SK-N-SH (cell line): Measurements from ENCODE around the gene ZHX3. TPM values are rescaled to one million over a fixed set of nuclear protein-coding genes. Genes with fewer than 3 reads are reported as not detected.

Source experiments
- CTCF ChIA-PET: fragments of 300-600, 350-600 bp; formaldehyde crosslinking; extraction: SDS; loops from one replicate; lab custom pipeline; 2021; lab: Yijun Ruan, JAX
- POLR2A ChIA-PET: fragments of 350-600 bp; sonication (Branson Sonifier 250); formaldehyde crosslinking; extraction: SDS; loops from one replicate; lab custom pipeline; 2020; ENCODE audit warnings: antibody characterized with exemption, inconsistent platforms; lab: Yijun Ruan, JAX
- DNase-seq: peaks from one replicate; pipeline ENCODE4 v3.0.0; 2012
- H2AFZ ChIP-seq: fragments of 200-600 bp; sonication (generic); 2 replicates; pipeline ENCODE4 v1.8.1; 2016; ENCODE audit warnings: antibody characterized with exemption, mild to moderate bottlenecking, low read depth
- H3F3A ChIP-seq: fragments of 200-600 bp; sonication (generic); replicated peaks from 2 replicates; pipeline ENCODE3; 2016; ENCODE audit warnings: antibody characterized with exemption, mild to moderate bottlenecking; ENCODE audit not compliant: insufficient read depth
- H3K27ac ChIP-seq, 2 experiments: fragments of 200-500 bp in 1 of 2; fragments of 200-600 bp in 1 of 2; sonication (Bioruptor generic) in 1 of 2; sonication (generic), shearing (Covaris generic) in 1 of 2; 2 replicates each; pipeline versions ENCODE4 v1.5.1 to v1.6.1; 2014 to 2016; ENCODE audit warnings: low read depth in 2 of 2, inconsistent platforms in 1 of 2, low read length in 1 of 2, mild to moderate bottlenecking in 1 of 2, mixed read lengths in 1 of 2
- H3K27me3 ChIP-seq: fragments of 200-600 bp; sonication (generic), shearing (Covaris generic); 2 replicates; pipeline ENCODE4 v1.6.1; 2016; ENCODE audit warnings: mixed run types; ENCODE audit not compliant: insufficient read depth
- H3K36me3 ChIP-seq, 2 experiments: fragments of 200-500 bp in 1 of 2; fragments of 200-600 bp in 1 of 2; sonication (Bioruptor generic) in 1 of 2; sonication (generic) in 1 of 2; replicated peaks in 1 of 2; 2 replicates each; pipeline versions ENCODE3 to v1.5.1; 2014 to 2016; ENCODE audit warnings: low read length in 1 of 2, mild to moderate bottlenecking in 1 of 2; ENCODE audit not compliant: insufficient read depth in 2 of 2, control insufficient read depth in 1 of 2
- H3K4me1 ChIP-seq, 2 experiments: fragments of 200-500 bp in 1 of 2; fragments of 200-600 bp in 1 of 2; sonication (Bioruptor generic) in 1 of 2; sonication (generic), shearing (Covaris generic) in 1 of 2; 2 replicates each; pipeline versions ENCODE4 v1.5.1 to v1.6.1; 2014 to 2016; ENCODE audit warnings: low read depth in 1 of 2, low read length in 1 of 2, mixed run types in 1 of 2; ENCODE audit not compliant: insufficient read depth in 2 of 2, control insufficient read depth in 1 of 2
- H3K4me2 ChIP-seq: fragments of 200-600 bp; sonication (generic), shearing (Covaris generic); 2 replicates; pipeline ENCODE4 v1.6.1; 2017; ENCODE audit warnings: mixed run types
- H3K4me3 ChIP-seq, 2 experiments: fragments of 200-500 bp in 1 of 2; fragments of 200-600 bp in 1 of 2; sonication (Bioruptor generic) in 1 of 2; sonication (generic), shearing (Covaris generic) in 1 of 2; 2 replicates each; pipeline versions ENCODE4 v1.5.1 to v1.8.1; 2014 to 2016; ENCODE audit warnings: low read depth in 2 of 2, inconsistent platforms in 1 of 2, low read length in 1 of 2, mild to moderate bottlenecking in 1 of 2, mixed read lengths in 1 of 2, moderate library complexity in 1 of 2
- H3K79me2 ChIP-seq: fragments of 200-600 bp; sonication (generic); 2 replicates; pipeline ENCODE4 v1.8.1; 2017; ENCODE audit warnings: mild to moderate bottlenecking; ENCODE audit not compliant: insufficient read depth
- H3K9ac ChIP-seq: fragments of 200-600 bp; sonication (generic); 2 replicates; pipeline ENCODE4 v1.6.1; 2017; ENCODE audit warnings: mixed run types
- H3K9me2 ChIP-seq: fragments of 200-600 bp; sonication (generic); 2 replicates; pipeline ENCODE4 v1.6.1; 2017; ENCODE audit warnings: mixed run types
- H3K9me3 ChIP-seq: fragments of 200-600 bp; sonication (generic); 2 replicates; pipeline ENCODE4 v1.6.1; 2017; ENCODE audit warnings: mixed run types, mild to moderate bottlenecking, moderate library complexity
- H4K20me1 ChIP-seq: fragments of 200-600 bp; sonication (generic); 2 replicates; pipeline ENCODE4 v1.6.1; 2017; ENCODE audit warnings: mild to moderate bottlenecking, mixed run types; ENCODE audit not compliant: insufficient read depth
- EZH2phosphoT487 ChIP-seq: fragments of 200-600 bp; sonication (generic); IDR thresholded peaks from 2 replicates; pipeline ENCODE4 v1.6.1; 2017; ENCODE audit warnings: low read depth, mixed run types, mild to moderate bottlenecking, antibody characterized with exemption, moderate library complexity, borderline replicate concordance
- GATA2 ChIP-seq: sonication (generic); formaldehyde crosslinking; IDR thresholded peaks from 2 replicates; pipeline ENCODE4 v1.5.0; 2020; ENCODE audit warnings: mild to moderate bottlenecking, missing genetic modification reagents
- MXI1 ChIP-seq: IDR thresholded peaks from 2 replicates; pipeline ENCODE4 v1.6.1; 2012; ENCODE audit warnings: mild to moderate bottlenecking, low read depth, low read length, improper control_type of control experiment
- PBX3 ChIP-seq: IDR thresholded peaks from 2 replicates; pipeline ENCODE4; 2012
- POLR2AphosphoS5 ChIP-seq: IDR thresholded peaks from 2 replicates; pipeline ENCODE4 v1.6.1; 2012; ENCODE audit warnings: low read depth, low read length
- SMC3 ChIP-seq: IDR thresholded peaks from 2 replicates; pipeline ENCODE4 v1.6.1; 2012; ENCODE audit warnings: low read depth, low read length, improper control_type of control experiment
- ZBTB33 ChIP-seq: IDR thresholded peaks from 2 replicates; pipeline ENCODE4 v1.4.0; 2012; ENCODE audit warnings: low read depth, borderline replicate concordance
- WGBS: methylation state at CpG from one replicate; pipeline ENCODE4 v1.1.6; 2017; ENCODE audit warnings: low lambda C conversion rate; 5-methylcytosine and 5-hydroxymethylcytosine counted together
- polyA plus RNA-seq, 3 experiments: library from polyadenylated mRNA; depleted of rRNA; stranded (reverse); fragments of >200 nt; gene quantifications; 2 replicates each; pipeline ENCODE4 v1.2.3, GENCODE V29; 2012

Gene ZHX3
- polyA plus RNA-seq, 1 of the 3 experiments (the other 2 are of a cell fraction) = 6.0 TPM

GRCh38 chr20:41169162-41169690, 148.3 kb downstream of the ZHX3 start:
- H3K4me1 ChIP-seq = no peaks in the 10 kb centered on the region
- H3K36me3 ChIP-seq = peaks cover 45 to 92% of the 10 kb centered on the region in 2 experiments

GRCh38 chr20:41168281-41169161, 149.0 kb downstream of the ZHX3 start:
- Histone ChIP-seq H3K79me2 (no peaks in the 10 kb centered on the region), H2AFZ (no peak overlapping the region), H3K27me3 (no peaks in the 10 kb centered on the region), H3K4me1 (no peaks in the 10 kb centered on the region), H3K36me3 (peaks cover 43 to 92% of the 10 kb centered on the region in 2 experiments)
- TF ChIP-seq EZH2phosphoT487 (no peak), SMC3 (no peak), GATA2 (CRISPR knock-in tag) (no peak)
- TF ChIP-seq, all 33 proteins: peak for 0
- Histone ChIP-seq H3K4me2 (no peak overlapping the region), H3K27ac (no peak overlapping the region), H3K9me2 (no peaks in the 10 kb centered on the region), H3K9ac (no peak overlapping the region), H4K20me1 (peaks cover 5% of the 10 kb centered on the region; the same call in 1 of the 2 replicates), H3K4me3 (no peak overlapping the region), H3K9me3 (no peaks in the 10 kb centered on the region), H3F3A (peaks cover 6% of the 10 kb centered on the region)
- ChIA-PET POLR2A (no interaction called here), CTCF (interaction anchor here (0.8 to 7.6 kb wide), 7 partner anchors 10 to 199 kb away, joined by 3 to 112 read pairs (median 4); partner anchors contain the start of gene LPIN3)
- DNase-seq = no peak
- WGBS = 97% methylated on average over 10 of the region's 10 CpGs

More at GRCh38 chr20:41169162-41169690, 148.3 kb downstream of the ZHX3 start:
- no peak overlapping the region for H3K4me3 ChIP-seq
- peaks cover 5% of the 10 kb centered on the region; the same call in 1 of the 2 replicates for H4K20me1 ChIP-seq
- POLR2A ChIA-PET = no interaction called here
- no peak overlapping the region for H3K9ac ChIP-seq
- TF ChIP-seq PBX3 (no peak), POLR2AphosphoS5 (no peak), MXI1 (no peak), GATA2 (CRISPR knock-in tag) (no peak), ZBTB33 (no peak), EZH2phosphoT487 (no peak)
- H3K9me2 ChIP-seq = no peaks in the 10 kb centered on the region
- H3K27ac ChIP-seq = no peak overlapping the region
- WGBS = 88% methylated on average over 5 of the region's 9 CpGs
- no peaks in the 10 kb centered on the region for H3K79me2 ChIP-seq
- no peak overlapping the region for H2AFZ ChIP-seq
- H3K4me2 ChIP-seq = no peak overlapping the region
- no peak for DNase-seq
- no peaks in the 10 kb centered on the region for H3K27me3 ChIP-seq
- H3F3A ChIP-seq = peaks cover 6% of the 10 kb centered on the region
- CTCF ChIA-PET = interaction anchor here (1.5 to 7.6 kb wide), 3 partner anchors 10 to 179 kb away, joined by 5 to 112 read pairs (median 67); partner anchors contain the start of gene LPIN3
- H3K9me3 ChIP-seq = no peaks in the 10 kb centered on the region
